DMS 273 treated with DMSO at 0.1 percent for 48 hours (cell line): ENCODE results near the gene GSK3A.
"Not testable (repeated sequence)": the region's sequence is repeated elsewhere in the genome, so short reads cannot be mapped to it uniquely, and the experiment has no call there.

Experiments
- DNase-seq: peaks from one replicate; lab custom pipeline; 2025; lab: John Stamatoyannopoulos, UW

Gene GSK3A

GRCh38 chr19:42268142-42268703, 25.8 kb upstream of the GSK3A start:
- DNase-seq, result peak; percentile 98

GRCh38 chr19:42267644-42268141, 25.3 kb upstream of the GSK3A start:
- DNase-seq, result no peak

- DNase-seq, result not testable (repeated sequence)
Measured at GRCh38 chr19:42266928-42267603, 24.7 kb upstream of the GSK3A start.

GRCh38 chr19:42266105-42266504, 23.7 kb upstream of the GSK3A start:
- DNase-seq, result not testable (repeated sequence)

- no peak for DNase-seq
Measured at GRCh38 chr19:42261763-42262162, 19.4 kb upstream of the GSK3A start.

- not testable (repeated sequence) for DNase-seq
Measured at GRCh38 chr19:42257842-42258241, 15.4 kb upstream of the GSK3A start.

- no peak for DNase-seq
Measured at GRCh38 chr19:42255766-42256745, 13.7 kb upstream of the GSK3A start.

- peak; percentile 62 for DNase-seq
Measured at GRCh38 chr19:42254850-42255765, 12.7 kb upstream of the GSK3A start, which contains the start of gene ERF. TSS of gene ERF (minus strand) at chr19:42255128. CDS start at chr19:42254999, 129 bp downstream.

- no peak for DNase-seq
Measured at GRCh38 chr19:42254089-42254849, 11.9 kb upstream of the GSK3A start.

- DNase-seq, result no peak
Measured at GRCh38 chr19:42253245-42254088, 11.1 kb upstream of the GSK3A start.

GRCh38 chr19:42252365-42253244, 10.2 kb upstream of the GSK3A start:
- no peak for DNase-seq

GRCh38 chr19:42251572-42252358, 9.4 kb upstream of the GSK3A start:
- no peak for DNase-seq

GRCh38 chr19:42250666-42251531, 8.5 kb upstream of the GSK3A start:
- no peak for DNase-seq

GRCh38 chr19:42250183-42250665, 7.8 kb upstream of the GSK3A start:
- no peak for DNase-seq

- no peak for DNase-seq
Measured at GRCh38 chr19:42249769-42250168, 7.4 kb upstream of the GSK3A start.

GRCh38 chr19:42249149-42249750, 6.8 kb upstream of the GSK3A start:
- no peak for DNase-seq
